ENCODE data around the gene SULT1C4. TPM values are rescaled to one million over a fixed set of nuclear protein-coding genes. Genes with fewer than 3 reads are reported as not detected.

Gene SULT1C4
- polyA plus RNA-seq, 1 donor from 2014 or later, result not detected

GRCh38 chr2:108360776-108361468 lies 16.8 kb upstream of the SULT1C4 start:
- TF ChIP-seq EZH2 (IDR thresholded peaks at IDR 0.05; ENCODE audit: borderline replicate concordance, insufficient read depth, low read length, poor library complexity, severe bottlenecking) (no peak), REST (IDR thresholded peaks at IDR 0.05; ENCODE audit: borderline replicate concordance) (no peak), RAD21 (conservative IDR thresholded peaks at IDR 0.05) (no peak), CTCF (IDR thresholded peaks at IDR 0.05; ENCODE audit: poor library complexity, severe bottlenecking) (no peak), SMC3 (conservative IDR thresholded peaks at IDR 0.05; ENCODE audit: poor library complexity) (no peak), MXI1 (conservative IDR thresholded peaks at IDR 0.05; ENCODE audit: poor library complexity, severe bottlenecking) (no peak), POLR2AphosphoS5 (IDR thresholded peaks at IDR 0.05) (no peak), TAF1 (IDR thresholded peaks at IDR 0.05; ENCODE audit: low read depth) (no peak), EP300 (conservative IDR thresholded peaks at IDR 0.05; ENCODE audit: poor library complexity, severe bottlenecking) (no peak)
- Histone ChIP-seq H3K4me2 (ENCODE audit: low read length) (no peak overlapping the region), H3K9me2 (ENCODE audit: insufficient read depth, low read length) (no peaks in the 10 kb centered on the region), H3K9ac (ENCODE audit: low read length) (no peak overlapping the region), H2AFZ (ENCODE audit: low read depth, low read length) (no peak overlapping the region), H3K27me3 (ENCODE audit: insufficient read depth, low read depth, low read length) (no peaks in the 10 kb centered on the region), H3K79me2 (replicated peaks; ENCODE audit: insufficient read depth, low read length) (no peaks in the 10 kb centered on the region), H3K9me3 (ENCODE audit: low read length) (no peaks in the 10 kb centered on the region), H3F3A (ENCODE audit: insufficient read depth, low read length, poor library complexity, severe bottlenecking) (no peaks in the 10 kb centered on the region), H3K4me3 (ENCODE audit: low read length) (no peak overlapping the region), H3K36me3 (ENCODE audit: insufficient read depth, low read length) (no peaks in the 10 kb centered on the region), H3K27ac (ENCODE audit: low read length) (no peak overlapping the region), H4K20me1 (ENCODE audit: insufficient read depth) (no peaks in the 10 kb centered on the region)

GRCh38 chr2:108363024-108363907 lies 14.5 kb upstream of the SULT1C4 start:
- H2AFZ ChIP-seq (ENCODE audit: low read depth, low read length), result no peak overlapping the region
- no peaks in the 10 kb centered on the region for H3K9me3 ChIP-seq (ENCODE audit: low read length)
- TF ChIP-seq REST (IDR thresholded peaks at IDR 0.05; ENCODE audit: borderline replicate concordance), result no peak
- no peak for TF ChIP-seq MXI1 (conservative IDR thresholded peaks at IDR 0.05; ENCODE audit: poor library complexity, severe bottlenecking)
- TF ChIP-seq RAD21 (conservative IDR thresholded peaks at IDR 0.05), result no peak
- no peak for TF ChIP-seq EP300 (conservative IDR thresholded peaks at IDR 0.05; ENCODE audit: poor library complexity, severe bottlenecking)
- no peak for TF ChIP-seq CTCF (IDR thresholded peaks at IDR 0.05; ENCODE audit: poor library complexity, severe bottlenecking)
- TF ChIP-seq POLR2AphosphoS5 (IDR thresholded peaks at IDR 0.05), result no peak
- TF ChIP-seq EZH2 (IDR thresholded peaks at IDR 0.05; ENCODE audit: borderline replicate concordance, insufficient read depth, low read length, poor library complexity, severe bottlenecking), result no peak
- no peak for TF ChIP-seq SMC3 (conservative IDR thresholded peaks at IDR 0.05; ENCODE audit: poor library complexity)
- TF ChIP-seq TAF1 (IDR thresholded peaks at IDR 0.05; ENCODE audit: low read depth), result no peak

More at GRCh38 chr2:108363024-108363907, 14.5 kb upstream of the SULT1C4 start:
- no peak overlapping the region for H3K9ac ChIP-seq (ENCODE audit: low read length)
- no peaks in the 10 kb centered on the region for H3K27me3 ChIP-seq (ENCODE audit: insufficient read depth, low read depth, low read length)
- no peaks in the 10 kb centered on the region for H3F3A ChIP-seq (ENCODE audit: insufficient read depth, low read length, poor library complexity, severe bottlenecking)
- H4K20me1 ChIP-seq (ENCODE audit: insufficient read depth), result no peaks in the 10 kb centered on the region
- no peak overlapping the region for H3K4me2 ChIP-seq (ENCODE audit: low read length)
- no peaks in the 10 kb centered on the region for H3K36me3 ChIP-seq (ENCODE audit: insufficient read depth, low read length)
- no peaks in the 10 kb centered on the region for H3K9me2 ChIP-seq (ENCODE audit: insufficient read depth, low read length)
- no peak overlapping the region for H3K4me3 ChIP-seq (ENCODE audit: low read length)
- H3K27ac ChIP-seq (ENCODE audit: low read length), result no peak overlapping the region
- no peaks in the 10 kb centered on the region for H3K79me2 ChIP-seq (replicated peaks; ENCODE audit: insufficient read depth, low read length)

Measured in neural cell (in vitro differentiated cells).